DOHH2 (cell line): ENCODE data around the gene DKK3.

ENCODE experiments used
- H3F3A ChIP-seq: fragments of 200-600 bp; sonication (generic), shearing (Covaris generic); 2 replicates; pipeline ENCODE4 v1.6.0; 2016; ENCODE audit warnings: antibody characterized with exemption, mild to moderate bottlenecking; ENCODE audit not compliant: control insufficient read depth, insufficient read depth
- H3K27ac ChIP-seq: fragments of 200-600 bp; sonication (generic); 2 replicates; pipeline ENCODE4 v1.5.1; 2014; ENCODE audit warnings: low read depth, mild to moderate bottlenecking, low read length, moderate library complexity
- H3K27me3 ChIP-seq: fragments of 200-600 bp; sonication (generic); 2 replicates; pipeline ENCODE4 v1.6.1; 2014; ENCODE audit warnings: mild to moderate bottlenecking, low read length, mixed read lengths; ENCODE audit not compliant: control insufficient read depth
- H3K36me3 ChIP-seq: fragments of 200-600 bp; sonication (generic); 2 replicates; pipeline ENCODE4 v1.6.1; 2014; ENCODE audit warnings: mild to moderate bottlenecking, low read length, moderate library complexity, mixed read lengths; ENCODE audit not compliant: control insufficient read depth
- H3K4me1 ChIP-seq: fragments of 200-600 bp; sonication (generic); 2 replicates; pipeline ENCODE4 v1.6.1; 2014; ENCODE audit warnings: mild to moderate bottlenecking, low read length, mixed read lengths; ENCODE audit not compliant: control insufficient read depth
- H3K4me2 ChIP-seq: fragments of 200-600 bp; sonication (generic); 2 replicates; pipeline ENCODE4 v1.6.0; 2014; ENCODE audit warnings: mild to moderate bottlenecking, low read length, moderate library complexity
- H3K4me3 ChIP-seq: fragments of 200-600 bp; sonication (generic); 2 replicates; pipeline ENCODE4 v1.5.1; 2014; ENCODE audit warnings: mild to moderate bottlenecking, low read length, mixed read lengths
- H3K79me2 ChIP-seq: fragments of 200-600 bp; sonication (generic); 2 replicates; pipeline ENCODE4 v1.6.1; 2014; ENCODE audit warnings: mild to moderate bottlenecking, low read length, mixed read lengths; ENCODE audit not compliant: control insufficient read depth
- H3K9me2 ChIP-seq: fragments of 200-600 bp; sonication (generic); replicated peaks from 2 replicates; pipeline ENCODE4 v1.6.1; 2014; ENCODE audit warnings: mild to moderate bottlenecking, low read length, mixed read lengths; ENCODE audit not compliant: control insufficient read depth
- H3K9me3 ChIP-seq: fragments of 200-600 bp; sonication (generic); 2 replicates; pipeline ENCODE4 v1.6.1; 2014; ENCODE audit warnings: antibody characterized with exemption, low read length, mixed read lengths; ENCODE audit not compliant: control insufficient read depth, insufficient read depth
- H4K20me1 ChIP-seq: fragments of 200-600 bp; sonication (generic); 2 replicates; pipeline ENCODE4 v1.6.0; 2014; ENCODE audit warnings: low read depth, mild to moderate bottlenecking, antibody characterized with exemption, low read length, moderate library complexity; ENCODE audit not compliant: control insufficient read depth, insufficient read depth
- CTCF ChIP-seq: fragments of 200-600 bp; sonication (generic); IDR thresholded peaks from one replicate; pipeline ENCODE4 v1.5.1; 2014; ENCODE audit warnings: antibody characterized with exemption, mild to moderate bottlenecking, low read depth, low read length; ENCODE audit not compliant: poor library complexity, severe bottlenecking
- EZH2phosphoT487 ChIP-seq: fragments of 200-600 bp; sonication (generic); IDR thresholded peaks from 2 replicates; pipeline ENCODE4 v1.6.1; 2017; ENCODE audit warnings: borderline replicate concordance, mild to moderate bottlenecking, antibody characterized with exemption, low read length, moderate library complexity, mixed read lengths

The DKK3 gene

GRCh38 chr11:11946878-11947277, 61.5 kb downstream of the DKK3 start:
- Histone ChIP-seq H3K79me2 (no peaks in the 10 kb centered on the region), H3K4me3 (no peak overlapping the region), H3K4me1 (no peaks in the 10 kb centered on the region), H3K4me2 (no peak overlapping the region), H3F3A (no peaks in the 10 kb centered on the region), H3K27me3 (no peaks in the 10 kb centered on the region), H3K9me3 (no peaks in the 10 kb centered on the region), H3K9me2 (no peaks in the 10 kb centered on the region), H4K20me1 (no peaks in the 10 kb centered on the region), H3K27ac (no peak overlapping the region), H3K36me3 (peaks cover 57% of the 10 kb centered on the region)
- TF ChIP-seq CTCF (no peak), EZH2phosphoT487 (no peak)

- Histone ChIP-seq H3K27ac (no peak overlapping the region), H3F3A (no peaks in the 10 kb centered on the region), H3K4me1 (no peaks in the 10 kb centered on the region), H3K4me3 (no peak overlapping the region), H3K36me3 (peaks cover 53% of the 10 kb centered on the region), H3K79me2 (no peaks in the 10 kb centered on the region), H3K9me2 (no peaks in the 10 kb centered on the region), H3K4me2 (no peak overlapping the region), H3K9me3 (no peaks in the 10 kb centered on the region), H4K20me1 (no peaks in the 10 kb centered on the region), H3K27me3 (no peaks in the 10 kb centered on the region)
- TF ChIP-seq EZH2phosphoT487: no peak
- TF ChIP-seq CTCF: no peak
These were observed 62.2 kb downstream of the DKK3 start for GRCh38 chr11:11946180-11946579.

GRCh38 chr11:11944444-11944843, 64.0 kb downstream of the DKK3 start:
- H3K9me2 ChIP-seq: no peaks in the 10 kb centered on the region
- H3K4me1 ChIP-seq: no peaks in the 10 kb centered on the region
- no peak for TF ChIP-seq EZH2phosphoT487
- TF ChIP-seq CTCF: no peak
- no peak overlapping the region for H3K27ac ChIP-seq
- H3K36me3 ChIP-seq: peaks cover 51% of the 10 kb centered on the region
- H3K27me3 ChIP-seq: no peaks in the 10 kb centered on the region
- no peaks in the 10 kb centered on the region for H4K20me1 ChIP-seq
- H3K9me3 ChIP-seq: no peaks in the 10 kb centered on the region
- H3K79me2 ChIP-seq: no peaks in the 10 kb centered on the region
- H3K4me2 ChIP-seq: no peak overlapping the region
- H3K4me3 ChIP-seq: no peak overlapping the region
- H3F3A ChIP-seq: no peaks in the 10 kb centered on the region

- H3K9me3 ChIP-seq: no peaks in the 10 kb centered on the region
- H3K4me3 ChIP-seq: no peak overlapping the region
- no peaks in the 10 kb centered on the region for H3K4me1 ChIP-seq
- no peaks in the 10 kb centered on the region for H3K9me2 ChIP-seq
- H3K27me3 ChIP-seq: no peaks in the 10 kb centered on the region
- H3K36me3 ChIP-seq: peaks cover 53% of the 10 kb centered on the region
- H4K20me1 ChIP-seq: no peaks in the 10 kb centered on the region
- no peak for TF ChIP-seq EZH2phosphoT487
- TF ChIP-seq CTCF: no peak
- H3K27ac ChIP-seq: no peak overlapping the region
- H3K4me2 ChIP-seq: no peak overlapping the region
- no peaks in the 10 kb centered on the region for H3F3A ChIP-seq
- no peaks in the 10 kb centered on the region for H3K79me2 ChIP-seq
These were observed 65.8 kb downstream of the DKK3 start for GRCh38 chr11:11942668-11943067.
